ENCODE measurements around the gene NCOA7. TPM values are rescaled to one million over a fixed set of nuclear protein-coding genes. Genes with fewer than 3 reads are reported as not detected.

Gene NCOA7
- total RNA-seq, 1 donor from 2014 or later = 7.7 TPM

DNA sequence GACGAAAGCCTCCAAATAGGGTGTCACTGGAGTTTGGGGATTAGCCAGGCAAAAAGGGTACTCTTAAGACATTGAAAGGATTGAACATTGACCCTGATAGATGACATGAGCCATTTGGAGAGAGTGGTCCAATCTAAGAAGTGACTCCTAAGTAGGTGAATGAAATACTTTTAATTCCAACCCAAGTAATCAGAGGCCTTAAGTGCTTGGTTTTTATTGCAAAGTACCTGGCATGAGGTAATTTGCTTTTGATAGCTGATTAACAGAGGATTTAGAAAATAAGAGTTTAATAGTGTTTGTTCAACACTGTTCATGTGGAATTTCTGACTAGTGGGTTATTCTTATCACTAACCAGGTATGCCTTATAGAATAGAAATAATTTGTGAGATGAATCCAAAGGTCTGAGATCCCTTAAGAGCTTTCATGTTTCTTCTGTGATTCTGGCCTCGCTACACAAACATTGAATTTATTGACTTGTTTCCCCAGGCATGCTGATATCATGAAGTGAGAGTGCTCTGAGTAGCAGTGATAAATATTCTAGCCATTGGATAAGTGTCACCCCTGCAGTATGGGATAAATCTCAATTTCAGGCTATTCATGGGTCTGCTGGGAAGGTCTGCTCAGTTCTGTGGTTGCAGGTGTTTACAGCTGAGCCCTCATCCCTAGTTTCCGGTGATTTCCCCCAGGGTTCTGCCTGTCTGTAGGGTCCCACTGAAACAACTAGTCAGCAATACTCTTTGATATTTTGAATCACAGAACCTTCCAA, 6.5 kb downstream of the NCOA7 start:
- H3K9ac ChIP-seq = no peak overlapping the region
- H3F3A ChIP-seq (ENCODE audit: low read depth) = no peaks in the 10 kb centered on the region
- no peak overlapping the region for H2AFZ ChIP-seq (replicated peaks)
- no peak for TF ChIP-seq EZH2phosphoT487 (IDR thresholded peaks at IDR 0.05)
- no peak for TF ChIP-seq EZH2 (IDR thresholded peaks at IDR 0.05)
- TF ChIP-seq, protein P1, sequence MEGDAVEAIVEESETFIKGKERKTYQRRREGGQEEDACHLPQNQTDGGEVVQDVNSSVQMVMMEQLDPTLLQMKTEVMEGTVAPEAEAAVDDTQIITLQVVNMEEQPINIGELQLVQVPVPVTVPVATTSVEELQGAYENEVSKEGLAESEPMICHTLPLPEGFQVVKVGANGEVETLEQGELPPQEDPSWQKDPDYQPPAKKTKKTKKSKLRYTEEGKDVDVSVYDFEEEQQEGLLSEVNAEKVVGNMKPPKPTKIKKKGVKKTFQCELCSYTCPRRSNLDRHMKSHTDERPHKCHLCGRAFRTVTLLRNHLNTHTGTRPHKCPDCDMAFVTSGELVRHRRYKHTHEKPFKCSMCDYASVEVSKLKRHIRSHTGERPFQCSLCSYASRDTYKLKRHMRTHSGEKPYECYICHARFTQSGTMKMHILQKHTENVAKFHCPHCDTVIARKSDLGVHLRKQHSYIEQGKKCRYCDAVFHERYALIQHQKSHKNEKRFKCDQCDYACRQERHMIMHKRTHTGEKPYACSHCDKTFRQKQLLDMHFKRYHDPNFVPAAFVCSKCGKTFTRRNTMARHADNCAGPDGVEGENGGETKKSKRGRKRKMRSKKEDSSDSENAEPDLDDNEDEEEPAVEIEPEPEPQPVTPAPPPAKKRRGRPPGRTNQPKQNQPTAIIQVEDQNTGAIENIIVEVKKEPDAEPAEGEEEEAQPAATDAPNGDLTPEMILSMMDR (IDR thresholded peaks at IDR 0.05) = no peak
- no peaks in the 10 kb centered on the region for H3K9me3 Mint-ChIP-seq
- H3K79me2 ChIP-seq (ENCODE audit: low read depth) = no peaks in the 10 kb centered on the region
- no peak for DNase-seq (ENCODE audit: low spot score)
- H3K4me3 Mint-ChIP-seq = no peak overlapping the region
- H3K36me3 Mint-ChIP-seq = no peaks in the 10 kb centered on the region
- H3K4me3 ChIP-seq = no peak overlapping the region
- no peak overlapping the region for H3K27ac Mint-ChIP-seq
- no peaks in the 10 kb centered on the region for H3K9me3 ChIP-seq (ENCODE audit: low read depth)
- no peaks in the 10 kb centered on the region for H3K4me1 ChIP-seq
- no peaks in the 10 kb centered on the region for H3K4me1 Mint-ChIP-seq
- H3K4me2 ChIP-seq = no peak overlapping the region
- no peaks in the 10 kb centered on the region for H3K27me3 Mint-ChIP-seq (ENCODE audit: insufficient read depth, low read depth)
- H4K20me1 ChIP-seq (ENCODE audit: low read depth) = no peaks in the 10 kb centered on the region
- H3K27ac ChIP-seq = no peak overlapping the region
- H3K36me3 ChIP-seq = no peaks in the 10 kb centered on the region
- no peaks in the 10 kb centered on the region for H3K27me3 ChIP-seq

DNA sequence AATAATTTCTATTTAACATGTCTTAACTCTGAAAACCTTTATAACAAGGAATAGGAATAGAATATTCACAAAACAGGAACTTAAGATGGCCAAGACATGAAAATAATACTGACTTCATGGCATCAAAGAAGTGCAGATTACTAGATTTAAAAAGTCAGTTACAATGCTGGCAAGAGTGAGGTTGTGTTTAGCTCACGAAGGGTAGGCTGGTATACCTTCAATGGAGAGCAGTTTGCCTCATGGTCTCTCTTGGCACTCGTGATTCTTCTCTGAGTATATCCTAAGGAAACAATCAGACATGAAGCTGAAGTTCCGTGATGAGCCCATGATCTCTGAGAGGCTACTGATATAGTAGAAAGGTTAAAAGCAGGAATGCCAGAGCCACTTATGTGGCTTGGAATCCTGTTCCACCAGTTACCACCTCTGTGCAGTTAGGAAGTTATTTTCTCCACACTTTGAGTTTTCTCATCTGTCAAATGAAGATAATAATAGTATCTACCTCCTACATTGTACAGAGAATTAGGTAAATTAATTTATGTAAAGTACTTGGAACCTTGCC, 7.2 kb downstream of the NCOA7 start:
- Mint-ChIP-seq H3K4me3 (no peak overlapping the region), H3K9me3 (no peaks in the 10 kb centered on the region), H3K27ac (no peak overlapping the region), H3K36me3 (no peaks in the 10 kb centered on the region), H3K4me1 (no peaks in the 10 kb centered on the region), H3K27me3 (ENCODE audit: insufficient read depth, low read depth) (no peaks in the 10 kb centered on the region)
- no peaks in the 10 kb centered on the region for H3K36me3 ChIP-seq
- no peak overlapping the region for H3K4me3 ChIP-seq
- H3K27me3 ChIP-seq = no peaks in the 10 kb centered on the region
- H3K9me3 ChIP-seq (ENCODE audit: low read depth) = no peaks in the 10 kb centered on the region
- H3K4me2 ChIP-seq = no peak overlapping the region
- H3K79me2 ChIP-seq (ENCODE audit: low read depth) = no peaks in the 10 kb centered on the region
- no peaks in the 10 kb centered on the region for H4K20me1 ChIP-seq (ENCODE audit: low read depth)
- no peaks in the 10 kb centered on the region for H3F3A ChIP-seq (ENCODE audit: low read depth)
- H3K9ac ChIP-seq = no peak overlapping the region
- H3K4me1 ChIP-seq = no peaks in the 10 kb centered on the region
- no peak overlapping the region for H3K27ac ChIP-seq
- no peak for DNase-seq (ENCODE audit: low spot score)
- H2AFZ ChIP-seq (replicated peaks) = no peak overlapping the region
- TF ChIP-seq EZH2 (IDR thresholded peaks at IDR 0.05) (no peak), EZH2phosphoT487 (IDR thresholded peaks at IDR 0.05) (no peak)
- TF ChIP-seq, protein P1 (IDR thresholded peaks at IDR 0.05) = no peak

DNA sequence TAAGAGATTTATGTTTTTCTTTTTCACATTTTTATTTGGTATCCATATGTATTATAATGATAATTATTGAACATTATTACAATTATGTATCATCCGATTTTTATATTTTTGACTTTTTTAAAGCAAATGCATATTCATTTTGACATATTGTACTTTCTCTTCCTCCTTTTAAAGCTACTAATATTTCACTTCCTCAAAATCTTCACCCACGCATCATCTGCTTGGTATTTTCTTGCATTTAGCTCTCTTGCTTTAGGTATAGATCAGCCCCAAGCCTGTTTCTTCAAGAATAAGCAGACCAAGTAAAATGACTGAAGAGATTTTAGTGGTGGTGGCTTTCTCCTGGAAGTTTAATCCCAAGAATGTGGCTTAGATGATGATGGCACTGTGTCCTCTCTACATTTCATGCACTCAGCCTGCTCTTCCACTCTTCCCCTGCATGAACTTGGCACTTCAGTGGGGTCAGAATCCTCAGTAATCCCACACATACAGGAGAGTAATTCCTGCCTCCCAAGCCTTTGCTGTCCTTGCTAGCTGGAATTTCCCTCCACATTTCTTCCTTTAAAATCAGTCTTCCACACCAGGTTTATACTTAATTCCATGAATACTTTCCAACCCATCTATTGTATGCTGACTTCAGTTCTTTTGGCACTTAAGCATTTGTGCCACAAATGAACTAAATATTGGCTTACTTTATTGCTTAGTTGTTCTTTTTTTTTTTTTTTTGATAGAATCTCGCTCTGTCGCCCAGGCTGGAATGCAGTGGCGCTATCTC, 8.2 kb downstream of the NCOA7 start:
- Histone ChIP-seq H3K27ac (no peak overlapping the region), H4K20me1 (ENCODE audit: low read depth) (no peaks in the 10 kb centered on the region), H3K79me2 (ENCODE audit: low read depth) (no peaks in the 10 kb centered on the region), H3K36me3 (no peaks in the 10 kb centered on the region), H3K4me2 (no peak overlapping the region), H3K4me3 (no peak overlapping the region), H3K27me3 (no peaks in the 10 kb centered on the region), H3K9ac (no peak overlapping the region), H3F3A (ENCODE audit: low read depth) (no peaks in the 10 kb centered on the region), H2AFZ (replicated peaks) (no peak overlapping the region), H3K4me1 (no peaks in the 10 kb centered on the region), H3K9me3 (ENCODE audit: low read depth) (no peaks in the 10 kb centered on the region)
- Mint-ChIP-seq H3K4me3 (no peak overlapping the region), H3K36me3 (no peaks in the 10 kb centered on the region), H3K9me3 (no peaks in the 10 kb centered on the region), H3K4me1 (no peaks in the 10 kb centered on the region), H3K27ac (no peak overlapping the region), H3K27me3 (ENCODE audit: insufficient read depth, low read depth) (no peaks in the 10 kb centered on the region)
- DNase-seq (ENCODE audit: low spot score) = no peak
- no peak for TF ChIP-seq EZH2 (IDR thresholded peaks at IDR 0.05)
- TF ChIP-seq EZH2phosphoT487 (IDR thresholded peaks at IDR 0.05) = no peak
- TF ChIP-seq, protein P1 (IDR thresholded peaks at IDR 0.05) = no peak
